ENCODE data around the gene CHRNA7. TPM values are rescaled to one million over a fixed set of nuclear protein-coding genes. Genes with fewer than 3 reads are reported as not detected.

CHRNA7 gene
- polyA plus RNA-seq, 3 donors, result 1.2 to 2.6 (median 1.8) TPM

DNA sequence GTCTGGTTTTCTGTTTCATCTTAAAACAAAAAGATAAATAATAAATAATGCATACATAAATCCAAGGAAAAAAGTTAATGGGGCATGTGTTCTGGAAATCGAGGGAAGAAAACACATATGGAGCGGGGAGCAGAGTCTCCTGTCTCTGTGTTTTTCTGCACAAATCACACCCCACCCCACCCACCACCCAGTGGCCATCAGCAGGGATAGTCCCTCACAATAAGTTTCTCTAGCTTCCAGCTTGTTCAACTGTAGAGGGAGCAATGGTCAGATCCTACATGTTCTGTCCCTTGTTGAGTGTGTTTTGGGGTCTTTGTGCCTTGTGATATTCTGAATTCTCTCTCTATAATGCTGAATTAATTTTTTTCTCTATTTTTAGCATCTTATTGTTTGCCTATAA is 26.8 kb upstream of the CHRNA7 start:
- H4K20me1 ChIP-seq (ENCODE audit: insufficient read depth, low read length), result no peaks in the 10 kb centered on the region
- TF ChIP-seq, protein P1, sequence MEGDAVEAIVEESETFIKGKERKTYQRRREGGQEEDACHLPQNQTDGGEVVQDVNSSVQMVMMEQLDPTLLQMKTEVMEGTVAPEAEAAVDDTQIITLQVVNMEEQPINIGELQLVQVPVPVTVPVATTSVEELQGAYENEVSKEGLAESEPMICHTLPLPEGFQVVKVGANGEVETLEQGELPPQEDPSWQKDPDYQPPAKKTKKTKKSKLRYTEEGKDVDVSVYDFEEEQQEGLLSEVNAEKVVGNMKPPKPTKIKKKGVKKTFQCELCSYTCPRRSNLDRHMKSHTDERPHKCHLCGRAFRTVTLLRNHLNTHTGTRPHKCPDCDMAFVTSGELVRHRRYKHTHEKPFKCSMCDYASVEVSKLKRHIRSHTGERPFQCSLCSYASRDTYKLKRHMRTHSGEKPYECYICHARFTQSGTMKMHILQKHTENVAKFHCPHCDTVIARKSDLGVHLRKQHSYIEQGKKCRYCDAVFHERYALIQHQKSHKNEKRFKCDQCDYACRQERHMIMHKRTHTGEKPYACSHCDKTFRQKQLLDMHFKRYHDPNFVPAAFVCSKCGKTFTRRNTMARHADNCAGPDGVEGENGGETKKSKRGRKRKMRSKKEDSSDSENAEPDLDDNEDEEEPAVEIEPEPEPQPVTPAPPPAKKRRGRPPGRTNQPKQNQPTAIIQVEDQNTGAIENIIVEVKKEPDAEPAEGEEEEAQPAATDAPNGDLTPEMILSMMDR (IDR thresholded peaks at IDR 0.05), result no peak
- H3K36me3 Mint-ChIP-seq, result no peaks in the 10 kb centered on the region
- WGBS (ENCODE audit: insufficient coverage), result no CpG with 5 or more reads among the region's 2 CpGs
- no peaks in the 10 kb centered on the region for H3K36me3 ChIP-seq (replicated peaks in 1 of 2; ENCODE audit: control insufficient read depth in 1 of 2, insufficient read depth in 2 of 2, low read length in 2 of 2)
- no peaks in the 10 kb centered on the region for H3K9me3 ChIP-seq (replicated peaks in 1 of 2; ENCODE audit: control insufficient read depth in 1 of 2, insufficient read depth in 1 of 2, low read length in 2 of 2)
- peaks cover 0 to 7% (median 4%) of the 10 kb centered on the region in 3 donors for H3K27me3 Mint-ChIP-seq (ENCODE audit: low read depth in 3 of 3)
- no peak overlapping the region for H3K4me2 ChIP-seq (replicated peaks; ENCODE audit: extremely low read depth, low read length, poor library complexity, severe bottlenecking)
- no peak overlapping the region for H3K27ac Mint-ChIP-seq
- no peaks in the 10 kb centered on the region for H3K4me1 Mint-ChIP-seq
- H3K27ac ChIP-seq (ENCODE audit: low read depth in 1 of 2, low read length in 2 of 2), result no peak overlapping the region
- no peak overlapping the region for H3K4me3 ChIP-seq (replicated peaks in 1 of 3; ENCODE audit: low read depth in 2 of 3, low read length in 3 of 3)
- H3K9ac ChIP-seq (ENCODE audit: insufficient read depth, low read length, poor library complexity, severe bottlenecking), result no peak overlapping the region
- intact Hi-C loops (cut with micrococcal nuclease), result no loop called here
- no peaks in the 10 kb centered on the region for H3K79me2 ChIP-seq (ENCODE audit: insufficient read depth, low read length)
- peaks cover 0 to 4% (median 0%) of the 10 kb centered on the region in 7 donors for H3K9me3 Mint-ChIP-seq
- no peaks in the 10 kb centered on the region for H3K4me1 ChIP-seq (ENCODE audit: control insufficient read depth in 1 of 2, insufficient read depth in 2 of 2, low read length in 2 of 2)
- no peak overlapping the region for H2AFZ ChIP-seq (ENCODE audit: insufficient read depth, low read depth, low read length, poor library complexity, severe bottlenecking)
- DNase-seq, result no peak
- H3K27me3 ChIP-seq (ENCODE audit: control insufficient read depth in 2 of 2, insufficient read depth in 2 of 2, low read length in 2 of 2), result no peaks in the 10 kb centered on the region
- H3K4me3 Mint-ChIP-seq, result no peak overlapping the region

DNA sequence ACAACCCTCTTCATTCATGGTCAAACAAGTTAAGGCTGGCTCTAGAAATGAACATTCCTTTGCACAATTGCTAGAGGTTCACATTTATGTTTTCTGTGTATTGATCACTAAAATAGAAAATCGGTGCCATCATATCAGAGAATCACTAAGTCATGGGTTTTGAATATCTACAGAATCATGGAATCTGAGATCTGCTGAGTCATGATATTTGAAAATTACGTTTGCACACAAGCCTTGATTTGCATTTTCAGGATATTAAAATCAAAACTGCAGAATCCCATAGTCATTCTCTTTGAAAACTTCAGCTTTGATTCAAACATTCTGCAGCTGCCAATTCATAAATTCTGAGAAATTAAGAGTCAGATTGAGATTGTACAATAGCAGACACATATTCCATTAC is 26.1 kb upstream of the CHRNA7 start:
- no peak overlapping the region for H3K27ac Mint-ChIP-seq
- Histone ChIP-seq H3K4me2 (replicated peaks; ENCODE audit: extremely low read depth, low read length, poor library complexity, severe bottlenecking) (no peak overlapping the region), H3K27ac (ENCODE audit: low read depth in 1 of 2, low read length in 2 of 2) (no peak overlapping the region), H3K9me3 (replicated peaks in 1 of 2; ENCODE audit: control insufficient read depth in 1 of 2, insufficient read depth in 1 of 2, low read length in 2 of 2) (no peaks in the 10 kb centered on the region), H2AFZ (ENCODE audit: insufficient read depth, low read depth, low read length, poor library complexity, severe bottlenecking) (no peak overlapping the region), H3K79me2 (ENCODE audit: insufficient read depth, low read length) (no peaks in the 10 kb centered on the region), H3K27me3 (ENCODE audit: control insufficient read depth in 2 of 2, insufficient read depth in 2 of 2, low read length in 2 of 2) (no peaks in the 10 kb centered on the region), H3K36me3 (replicated peaks in 1 of 2; ENCODE audit: control insufficient read depth in 1 of 2, insufficient read depth in 2 of 2, low read length in 2 of 2) (no peaks in the 10 kb centered on the region), H3K4me3 (replicated peaks in 1 of 3; ENCODE audit: low read depth in 2 of 3, low read length in 3 of 3) (no peak overlapping the region), H3K9ac (ENCODE audit: insufficient read depth, low read length, poor library complexity, severe bottlenecking) (no peak overlapping the region), H4K20me1 (ENCODE audit: insufficient read depth, low read length) (no peaks in the 10 kb centered on the region), H3K4me1 (ENCODE audit: control insufficient read depth in 1 of 2, insufficient read depth in 2 of 2, low read length in 2 of 2) (no peaks in the 10 kb centered on the region)
- peaks cover 0 to 7% (median 4%) of the 10 kb centered on the region in 3 donors for H3K27me3 Mint-ChIP-seq (ENCODE audit: low read depth in 3 of 3)
- H3K9me3 Mint-ChIP-seq, result peaks cover 0 to 4% (median 0%) of the 10 kb centered on the region in 7 donors
- no peak for DNase-seq
- no peaks in the 10 kb centered on the region for H3K36me3 Mint-ChIP-seq
- H3K4me1 Mint-ChIP-seq, result no peaks in the 10 kb centered on the region
- no peak overlapping the region for H3K4me3 Mint-ChIP-seq
- TF ChIP-seq, protein P1 (IDR thresholded peaks at IDR 0.05), result no peak
- no CpG with 5 or more reads among the region's 2 CpGs for WGBS (ENCODE audit: insufficient coverage)
- intact Hi-C loops (cut with micrococcal nuclease), result no loop called here
